ENCODE data around the gene PNPLA7. TPM values are rescaled to one million over a fixed set of nuclear protein-coding genes. Genes with fewer than 3 reads are reported as not detected.

Gene PNPLA7
- total and polyA plus RNA-seq, 7 experiments from 2014 or later: 2.7 to 28.9 (median 9.0) TPM

DNA sequence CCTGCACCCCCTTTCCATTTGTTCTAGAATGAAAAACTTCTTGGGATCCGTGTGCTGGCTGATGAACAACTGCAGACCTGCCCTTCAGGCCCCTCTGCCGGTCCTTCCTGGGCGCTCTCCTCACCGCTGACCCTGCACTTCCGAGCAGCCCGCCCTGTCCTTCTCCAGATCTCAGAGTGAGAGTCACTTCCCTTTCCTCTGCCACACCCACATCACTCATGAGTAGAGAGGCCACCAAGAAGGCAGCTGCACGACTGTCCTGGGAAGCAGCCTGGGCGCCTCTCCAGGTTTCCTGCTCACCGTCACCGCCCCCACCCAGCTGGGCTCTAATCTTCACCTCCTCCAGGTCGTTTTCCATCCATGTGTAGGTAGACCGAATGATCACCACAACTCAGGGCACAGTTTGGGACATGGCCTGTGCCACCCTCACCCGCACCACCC is 56.1 kb downstream of the PNPLA7 start:
- no peak for DNase-seq

GRCh38 chr9:137493364-137494103 is 56.7 kb downstream of the PNPLA7 start:
- H3K27me3 Mint-ChIP-seq: no peaks in the 10 kb centered on the region
- Histone ChIP-seq H3K27me3 (ENCODE audit: control insufficient read depth in 2 of 2, insufficient read depth in 2 of 2, low read length in 2 of 2) (no peaks in the 10 kb centered on the region), H3K9me3 (ENCODE audit: control insufficient read depth in 2 of 3, low read length in 3 of 3) (no peaks in the 10 kb centered on the region), H3K36me3 (ENCODE audit: control insufficient read depth in 2 of 3, insufficient read depth in 3 of 3, low read length in 3 of 3) (no peaks in the 10 kb centered on the region), H3K4me1 (ENCODE audit: control insufficient read depth in 2 of 2, insufficient read depth in 2 of 2, low read length in 2 of 2) (no peaks in the 10 kb centered on the region), H3K27ac (ENCODE audit: low read depth, low read length) (no peak overlapping the region), H3K4me3 (ENCODE audit: low read length) (no peak overlapping the region)
- H3K36me3 Mint-ChIP-seq: peaks cover 0 to 4% (median 0%) of the 10 kb centered on the region in 5 donors
- H3K4me3 Mint-ChIP-seq: peak overlapping the region in 1 of 10 donors; percentile 51
- intact Hi-C loops (cut with micrococcal nuclease): no loop called here
- ChIA-PET CTCF (no interaction called here), POLR2A (no interaction called here)
- peaks cover 0 to 1% (median 0%) of the 10 kb centered on the region in 11 donors for H3K9me3 Mint-ChIP-seq
- H3K4me1 Mint-ChIP-seq: peaks cover 9 to 22% (median 17%) of the 10 kb centered on the region in 7 donors
- DNase-seq (no peak), ATAC-seq (no peak)
- H3K27ac Mint-ChIP-seq: peak overlapping the region in 2 of 9 donors; percentile 18 to 52

More for the DNA sequence above, 56.1 kb downstream of the PNPLA7 start:
- intact Hi-C loops (cut with micrococcal nuclease): no loop called here
- Histone ChIP-seq H3K27me3 (ENCODE audit: control insufficient read depth in 2 of 2, insufficient read depth in 2 of 2, low read length in 2 of 2) (no peaks in the 10 kb centered on the region), H3K4me3 (ENCODE audit: low read length) (no peak overlapping the region), H3K4me1 (ENCODE audit: control insufficient read depth in 2 of 2, insufficient read depth in 2 of 2, low read length in 2 of 2) (no peaks in the 10 kb centered on the region), H3K27ac (ENCODE audit: low read depth, low read length) (no peak overlapping the region), H3K36me3 (ENCODE audit: control insufficient read depth in 2 of 3, insufficient read depth in 3 of 3, low read length in 3 of 3) (no peaks in the 10 kb centered on the region), H3K9me3 (ENCODE audit: control insufficient read depth in 2 of 3, low read length in 3 of 3) (no peaks in the 10 kb centered on the region)
- Mint-ChIP-seq H3K4me3 (peak overlapping the region in 1 of 10 donors; percentile 51), H3K36me3 (peaks cover 0 to 4% (median 0%) of the 10 kb centered on the region in 5 donors), H3K27ac (peak overlapping the region in 2 of 9 donors; percentile 52 to 69), H3K4me1 (peaks cover 6 to 22% (median 17%) of the 10 kb centered on the region in 7 donors), H3K9me3 (peaks cover 0 to 1% (median 0%) of the 10 kb centered on the region in 11 donors), H3K27me3 (no peaks in the 10 kb centered on the region)
- ChIA-PET CTCF (no interaction called here), POLR2A (no interaction called here)
- peak; percentile 69 for ATAC-seq

DNA sequence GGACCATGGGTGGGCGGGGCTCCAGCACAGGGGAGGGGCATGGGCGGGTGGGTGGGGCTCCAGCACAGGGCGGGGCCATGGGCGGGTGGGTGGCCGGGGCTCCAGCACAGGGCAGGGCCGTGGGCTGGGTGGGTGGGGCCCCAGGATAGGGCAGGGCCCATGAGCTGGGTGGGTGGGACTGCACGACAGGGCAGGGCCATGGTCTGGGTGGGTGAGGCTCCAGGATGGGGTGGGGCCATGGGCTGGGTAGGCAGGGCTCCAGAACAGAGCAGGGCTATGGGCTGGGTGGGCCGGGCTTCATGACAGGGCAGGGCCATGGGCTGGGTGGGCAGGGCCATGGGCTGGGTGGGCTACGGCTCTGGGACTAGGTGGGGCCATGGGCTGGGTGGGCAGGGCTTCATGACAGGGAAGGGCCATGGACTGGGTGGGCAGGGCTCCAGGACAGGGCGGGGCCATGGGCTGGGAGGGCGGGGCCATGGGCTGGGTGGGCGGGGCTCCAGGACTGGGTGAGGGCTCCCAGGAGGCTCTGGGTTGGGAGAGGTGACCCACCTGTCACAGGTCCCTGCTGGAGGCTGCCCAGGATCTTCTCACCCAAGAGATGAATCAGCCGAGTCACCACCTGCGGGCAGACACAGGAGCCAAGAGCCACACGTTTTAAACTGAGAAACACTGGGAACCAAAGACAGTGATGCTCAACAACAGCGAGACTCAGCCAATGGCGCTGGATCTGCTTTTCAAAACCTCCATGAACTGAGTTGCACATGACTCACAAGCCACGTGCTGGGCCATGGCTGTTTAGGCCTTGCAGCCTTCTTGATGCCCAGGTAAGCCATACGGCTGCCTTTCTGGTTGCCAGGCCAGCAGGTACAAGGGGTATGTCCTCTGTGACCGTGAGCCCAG is 57.5 kb downstream of the PNPLA7 start:
- no peak overlapping the region for H3K27ac ChIP-seq (ENCODE audit: low read depth, low read length)
- no peak for DNase-seq

GRCh38 chr9:137491735-137492432 is 58.3 kb downstream of the PNPLA7 start:
- H3K27ac ChIP-seq (ENCODE audit: low read depth, low read length): no peak overlapping the region
- H3K36me3 ChIP-seq (ENCODE audit: control insufficient read depth in 2 of 3, insufficient read depth in 3 of 3, low read length in 3 of 3): no peaks in the 10 kb centered on the region
- H3K4me3 Mint-ChIP-seq: no peak overlapping the region
- no peaks in the 10 kb centered on the region for H3K27me3 ChIP-seq (ENCODE audit: control insufficient read depth in 2 of 2, insufficient read depth in 2 of 2, low read length in 2 of 2)
- peaks cover 0 to 4% (median 0%) of the 10 kb centered on the region in 5 donors for H3K36me3 Mint-ChIP-seq
- ChIA-PET CTCF (no interaction called here), POLR2A (no interaction called here)
- intact Hi-C loops (cut with micrococcal nuclease): no loop called here
- H3K4me3 ChIP-seq (ENCODE audit: low read length): no peak overlapping the region
- no peaks in the 10 kb centered on the region for H3K4me1 ChIP-seq (ENCODE audit: control insufficient read depth in 2 of 2, insufficient read depth in 2 of 2, low read length in 2 of 2)
- H3K4me1 Mint-ChIP-seq: peaks cover 9 to 22% (median 17%) of the 10 kb centered on the region in 7 donors
- peaks cover 0 to 1% (median 0%) of the 10 kb centered on the region in 11 donors for H3K9me3 Mint-ChIP-seq
- DNase-seq (no peak), ATAC-seq (no peak)
- no peaks in the 10 kb centered on the region for H3K9me3 ChIP-seq (ENCODE audit: control insufficient read depth in 2 of 3, low read length in 3 of 3)
- H3K27ac Mint-ChIP-seq: no peak overlapping the region
- no peaks in the 10 kb centered on the region for H3K27me3 Mint-ChIP-seq

More for the DNA sequence above, 57.5 kb downstream of the PNPLA7 start:
- H3K27me3 Mint-ChIP-seq: no peaks in the 10 kb centered on the region
- H3K4me3 ChIP-seq (ENCODE audit: low read length): no peak overlapping the region
- ATAC-seq: peak; percentile 61
- no peaks in the 10 kb centered on the region for H3K36me3 ChIP-seq (ENCODE audit: control insufficient read depth in 2 of 3, insufficient read depth in 3 of 3, low read length in 3 of 3)
- peaks cover 0 to 1% (median 0%) of the 10 kb centered on the region in 11 donors for H3K9me3 Mint-ChIP-seq
- intact Hi-C loops (cut with micrococcal nuclease): no loop called here
- H3K27me3 ChIP-seq (ENCODE audit: control insufficient read depth in 2 of 2, insufficient read depth in 2 of 2, low read length in 2 of 2): no peaks in the 10 kb centered on the region
- POLR2A ChIA-PET: no interaction called here
- H3K4me3 Mint-ChIP-seq: no peak overlapping the region
- H3K4me1 ChIP-seq (ENCODE audit: control insufficient read depth in 2 of 2, insufficient read depth in 2 of 2, low read length in 2 of 2): no peaks in the 10 kb centered on the region
- peaks cover 9 to 22% (median 17%) of the 10 kb centered on the region in 7 donors for H3K4me1 Mint-ChIP-seq
- CTCF ChIA-PET: no interaction called here
- no peak overlapping the region for H3K27ac Mint-ChIP-seq
- H3K9me3 ChIP-seq (ENCODE audit: control insufficient read depth in 2 of 3, low read length in 3 of 3): no peaks in the 10 kb centered on the region
- H3K36me3 Mint-ChIP-seq: peaks cover 0 to 4% (median 0%) of the 10 kb centered on the region in 5 donors

GRCh38 chr9:137490532-137491186 is 59.5 kb downstream of the PNPLA7 start:
- Histone ChIP-seq H3K36me3 (ENCODE audit: control insufficient read depth in 2 of 3, insufficient read depth in 3 of 3, low read length in 3 of 3) (no peaks in the 10 kb centered on the region), H3K9me3 (ENCODE audit: control insufficient read depth in 2 of 3, low read length in 3 of 3) (no peaks in the 10 kb centered on the region), H3K4me3 (ENCODE audit: low read length) (no peak overlapping the region), H3K27ac (ENCODE audit: low read depth, low read length) (no peak overlapping the region), H3K4me1 (ENCODE audit: control insufficient read depth in 2 of 2, insufficient read depth in 2 of 2, low read length in 2 of 2) (no peaks in the 10 kb centered on the region), H3K27me3 (ENCODE audit: control insufficient read depth in 2 of 2, insufficient read depth in 2 of 2, low read length in 2 of 2) (no peaks in the 10 kb centered on the region)
- Mint-ChIP-seq H3K4me3 (no peak overlapping the region), H3K27ac (peak overlapping the region in 2 of 9 donors; percentile 17 to 42), H3K9me3 (peaks cover 0 to 1% (median 0%) of the 10 kb centered on the region in 11 donors), H3K4me1 (peaks cover 9 to 22% (median 17%) of the 10 kb centered on the region in 7 donors), H3K27me3 (no peaks in the 10 kb centered on the region), H3K36me3 (peaks cover 0 to 4% (median 0%) of the 10 kb centered on the region in 5 donors)
- ATAC-seq (no peak), DNase-seq (no peak)
- CTCF ChIA-PET: no interaction called here
- POLR2A ChIA-PET: interaction anchor here (0.7 kb wide), 1 partner anchor 28 kb away, joined by 3 read pairs; no protein-coding TSS in a partner anchor
- intact Hi-C loops (cut with micrococcal nuclease): no loop called here

- ChIA-PET POLR2A (no interaction called here), CTCF (no interaction called here)
- no peak overlapping the region for H3K27ac Mint-ChIP-seq
- no peak overlapping the region for H3K4me3 Mint-ChIP-seq
- H3K4me1 ChIP-seq (ENCODE audit: control insufficient read depth in 2 of 2, insufficient read depth in 2 of 2, low read length in 2 of 2): no peaks in the 10 kb centered on the region
- H3K9me3 Mint-ChIP-seq: no peaks in the 10 kb centered on the region
- H3K27me3 Mint-ChIP-seq: no peaks in the 10 kb centered on the region
- ATAC-seq (no peak), DNase-seq (no peak)
- H3K9me3 ChIP-seq (ENCODE audit: control insufficient read depth in 2 of 3, low read length in 3 of 3): no peaks in the 10 kb centered on the region
- H3K27me3 ChIP-seq (ENCODE audit: control insufficient read depth in 2 of 2, insufficient read depth in 2 of 2, low read length in 2 of 2): no peaks in the 10 kb centered on the region
- H3K36me3 ChIP-seq (ENCODE audit: control insufficient read depth in 2 of 3, insufficient read depth in 3 of 3, low read length in 3 of 3): no peaks in the 10 kb centered on the region
- intact Hi-C loops (cut with micrococcal nuclease): no loop called here
- H3K36me3 Mint-ChIP-seq: peaks cover 0 to 4% (median 0%) of the 10 kb centered on the region in 5 donors
- H3K4me3 ChIP-seq (ENCODE audit: low read length): no peak overlapping the region
- no peak overlapping the region for H3K27ac ChIP-seq (ENCODE audit: low read depth, low read length)
- H3K4me1 Mint-ChIP-seq: peaks cover 5 to 16% (median 11%) of the 10 kb centered on the region in 7 donors
Measured at GRCh38 chr9:137488906-137489305, 61.3 kb downstream of the PNPLA7 start.

Measured in naive thymus-derived CD4-positive, alpha-beta T cell (primary cell).